Cardiac muscle cell (in vitro differentiated cells and primary cell): ENCODE data around the gene FAM120B. TPM values are rescaled to one million over a fixed set of nuclear protein-coding genes. Genes with fewer than 3 reads are reported as not detected.

ENCODE experiments used
- DNase-seq, 2 donors: peaks; one replicate each; pipeline versions ENCODE4 v3.0.0 to v3.0.0-alpha.2; 2010 to 2017; ENCODE audit warnings: low read depth in 1 of 2, low spot score in 1 of 2
- H3K27ac ChIP-seq: fragments of 200-600 bp; sonication (generic); 2 replicates; pipeline ENCODE4 v1.5.1; 2016
- H3K27me3 ChIP-seq: fragments of 200-600 bp; sonication (generic); 2 replicates; pipeline ENCODE4 v1.6.0; 2016; ENCODE audit warnings: control low read depth
- H3K36me3 ChIP-seq: fragments of 200-600 bp; sonication (generic); 2 replicates; pipeline ENCODE4 v1.5.1; 2016; ENCODE audit warnings: control low read depth
- H3K4me1 ChIP-seq: fragments of 200-600 bp; sonication (generic); 2 replicates; pipeline ENCODE4 v1.8.1; 2017; ENCODE audit warnings: low read depth, mild to moderate bottlenecking, mixed run types
- H3K4me3 ChIP-seq: fragments of 200-600 bp; sonication (generic); 2 replicates; pipeline ENCODE4 v1.5.1; 2016; ENCODE audit warnings: mild to moderate bottlenecking
- H3K9me3 ChIP-seq: fragments of 200-600 bp; sonication (generic); 2 replicates; pipeline ENCODE4 v1.5.1; 2017; ENCODE audit warnings: low read depth, mild to moderate bottlenecking, control low read depth
- CTCF ChIP-seq: IDR thresholded peaks from 2 replicates; pipeline ENCODE4 v1.5.1; 2012; ENCODE audit warnings: low read depth, mild to moderate bottlenecking, low read length
- polyA plus RNA-seq: library from polyadenylated mRNA; unstranded; fragments of >200 nt; fragmentation: Nextera tagmentation; extraction: Ambion mirVana; gene quantifications from 2 replicates; pipeline ENCODE4 v1.2.1, GENCODE V29; 2016
- total RNA-seq: library from RNA; depleted of rRNA; stranded (reverse); fragments of >200 nt; gene quantifications from 2 replicates; pipeline ENCODE4 v1.2.3, GENCODE V29; 2016

The FAM120B gene
- total and polyA plus RNA-seq, 2 experiments from 2014 or later, result 13.2 to 24.9 TPM

- H3K27ac ChIP-seq, result no peak overlapping the region
- DNase-seq, result no peak
- no peaks in the 10 kb centered on the region for H3K9me3 ChIP-seq
- H3K27me3 ChIP-seq, result no peaks in the 10 kb centered on the region
- H3K4me3 ChIP-seq, result no peak overlapping the region
- H3K36me3 ChIP-seq, result no peaks in the 10 kb centered on the region
- peaks cover under 1% of the 10 kb centered on the region for H3K4me1 ChIP-seq
- no peak for TF ChIP-seq CTCF
These were observed 145.4 kb downstream of the FAM120B start for GRCh38 chr6:170451762-170452651.

- no peak overlapping the region for H3K27ac ChIP-seq
- no peak for DNase-seq
- H3K27me3 ChIP-seq, result no peaks in the 10 kb centered on the region
- no peak for TF ChIP-seq CTCF
- H3K4me3 ChIP-seq, result no peak overlapping the region
- H3K9me3 ChIP-seq, result no peaks in the 10 kb centered on the region
- no peaks in the 10 kb centered on the region for H3K36me3 ChIP-seq
- peaks cover 5% of the 10 kb centered on the region for H3K4me1 ChIP-seq
These were observed 146.4 kb downstream of the FAM120B start for GRCh38 chr6:170452767-170453545.

GRCh38 chr6:170453586-170454511, 147.3 kb downstream of the FAM120B start:
- Histone ChIP-seq H3K9me3 (no peaks in the 10 kb centered on the region), H3K4me3 (no peak overlapping the region), H3K27me3 (no peaks in the 10 kb centered on the region), H3K4me1 (peaks cover 5% of the 10 kb centered on the region), H3K27ac (no peak overlapping the region), H3K36me3 (no peaks in the 10 kb centered on the region)
- TF ChIP-seq CTCF, result no peak
- no peak for DNase-seq

GRCh38 chr6:170454512-170455285, 148.1 kb downstream of the FAM120B start:
- no peaks in the 10 kb centered on the region for H3K27me3 ChIP-seq
- H3K36me3 ChIP-seq, result no peaks in the 10 kb centered on the region
- no peak for TF ChIP-seq CTCF
- no peaks in the 10 kb centered on the region for H3K9me3 ChIP-seq
- no peak overlapping the region for H3K4me3 ChIP-seq
- DNase-seq, result no peak
- peaks cover 5% of the 10 kb centered on the region for H3K4me1 ChIP-seq
- no peak overlapping the region for H3K27ac ChIP-seq
